Left ventricle myocardium inferior (tissue), 1 donor: ENCODE results near the gene MTG1. TPM values are rescaled to one million over a fixed set of nuclear protein-coding genes. Genes with fewer than 3 reads are reported as not detected.

Experiments used
- DNase-seq: peaks from one replicate; pipeline ENCODE4 v3.0.0-alpha.2; 2020
- H3K27ac ChIP-seq: fragments of 200-600 bp; replicated peaks from 2 replicates; pipeline ENCODE4 v1.8.0; 2021
- H3K27me3 ChIP-seq: fragments of 200-600 bp; 2 replicates; pipeline ENCODE4 v1.8.0; 2021; ENCODE audit warnings: low read depth
- H3K36me3 ChIP-seq: fragments of 200-600 bp; 2 replicates; pipeline ENCODE4 v1.8.0; 2021
- H3K4me1 ChIP-seq: fragments of 200-600 bp; 2 replicates; pipeline ENCODE4 v1.8.0; 2021
- H3K4me3 ChIP-seq: fragments of 200-600 bp; 2 replicates; pipeline ENCODE4 v1.8.0; 2021; ENCODE audit warnings: mild to moderate bottlenecking, moderate library complexity
- H3K9me3 ChIP-seq: fragments of 200-600 bp; replicated peaks from 2 replicates; pipeline ENCODE4 v1.8.0; 2021
- CTCF ChIP-seq: fragments of 200-600 bp; IDR thresholded peaks from 2 replicates; pipeline ENCODE4 v1.8.0; 2021; ENCODE audit warnings: antibody characterized with exemption, mild to moderate bottlenecking, borderline replicate concordance
- intact Hi-C: fragments of 100-400 bp; cut with micrococcal nuclease; formaldehyde crosslinking; loops from one replicate; pipeline ENCODE4 v1.11.0; 2022
- total RNA-seq: library from RNA; stranded (reverse); fragmentation: NEBNext Ultra II Directional; extraction: Animal tissue kit (Norgen Biotek cat#: 25700); gene quantifications from one replicate; pipeline ENCODE4 v1.2.1, GENCODE V29; 2021
- donor health status: DM: no; HTN: yes; CAD: no; lungs with severe emphysema.

Gene MTG1
- total RNA-seq, 1 donor from 2014 or later: 14.0 TPM

- Histone ChIP-seq H3K4me3 (no peak overlapping the region), H3K4me1 (no peaks in the 10 kb centered on the region), H3K36me3 (no peaks in the 10 kb centered on the region), H3K9me3 (no peaks in the 10 kb centered on the region), H3K27ac (no peak overlapping the region), H3K27me3 (peaks cover 55% of the 10 kb centered on the region)
- intact Hi-C loops: no loop called here
- DNase-seq: peak; percentile 12
- no peak for TF ChIP-seq CTCF
Measured at GRCh38 chr10:133349577-133350011, 44.4 kb upstream of the MTG1 start.

- peak; percentile 12 for DNase-seq
- no peak overlapping the region for H3K4me3 ChIP-seq
Measured at GRCh38 chr10:133350283-133350949, 43.5 kb upstream of the MTG1 start.

GRCh38 chr10:133350950-133351329 lies 43.0 kb upstream of the MTG1 start:
- peak; percentile 10 for DNase-seq
- no peak overlapping the region for H3K27ac ChIP-seq
- no peak for TF ChIP-seq CTCF
- peaks cover 43% of the 10 kb centered on the region for H3K27me3 ChIP-seq
- intact Hi-C loops: no loop called here
- H3K4me1 ChIP-seq: peaks cover 4% of the 10 kb centered on the region
- no peak overlapping the region for H3K4me3 ChIP-seq
- H3K36me3 ChIP-seq: no peaks in the 10 kb centered on the region
- no peaks in the 10 kb centered on the region for H3K9me3 ChIP-seq

More at GRCh38 chr10:133350283-133350949, 43.5 kb upstream of the MTG1 start:
- peaks cover 47% of the 10 kb centered on the region for H3K27me3 ChIP-seq
- H3K36me3 ChIP-seq: no peaks in the 10 kb centered on the region
- H3K4me1 ChIP-seq: no peaks in the 10 kb centered on the region
- TF ChIP-seq CTCF: no peak
- no peak overlapping the region for H3K27ac ChIP-seq
- no peaks in the 10 kb centered on the region for H3K9me3 ChIP-seq
- intact Hi-C loops: no loop called here

- Histone ChIP-seq H3K4me1 (peaks cover 11% of the 10 kb centered on the region), H3K27ac (no peak overlapping the region), H3K9me3 (no peaks in the 10 kb centered on the region), H3K4me3 (no peak overlapping the region), H3K27me3 (peaks cover 36% of the 10 kb centered on the region), H3K36me3 (no peaks in the 10 kb centered on the region)
- DNase-seq: peak; percentile 12
- no peak for TF ChIP-seq CTCF
- intact Hi-C loops: no loop called here
Measured at GRCh38 chr10:133351408-133352318, 42.3 kb upstream of the MTG1 start.

GRCh38 chr10:133353202-133353959 lies 40.6 kb upstream of the MTG1 start:
- Histone ChIP-seq H3K4me3 (no peak overlapping the region), H3K9me3 (no peaks in the 10 kb centered on the region), H3K27me3 (peaks cover 18% of the 10 kb centered on the region), H3K36me3 (no peaks in the 10 kb centered on the region), H3K27ac (no peak overlapping the region), H3K4me1 (peaks cover 25% of the 10 kb centered on the region)
- TF ChIP-seq CTCF: no peak
- no peak for DNase-seq
- intact Hi-C loops: no loop called here
